22Rv1 (cell line): ENCODE data around the gene ATP2B2.

Source experiments
- H3K27ac ChIP-seq: fragments of 450-650 bp; 2 replicates; pipeline ENCODE4 v1.5.1; 2017
- CTCF ChIP-seq: fragments of 450-650 bp; IDR thresholded peaks from 2 replicates; pipeline ENCODE4 v1.5.1; 2017; ENCODE audit warnings: mild to moderate bottlenecking
- ZFX ChIP-seq: fragments of 450-650 bp; IDR thresholded peaks from 2 replicates; pipeline ENCODE4 v1.6.1; 2017; ENCODE audit warnings: antibody characterized with exemption, borderline replicate concordance

ATP2B2 gene

GRCh38 chr3:10510086-10510742, 4.8 kb upstream of the ATP2B2 start:
- no peak overlapping the region for H3K27ac ChIP-seq
- TF ChIP-seq ZFX (no peak), CTCF (no peak)

DNA sequence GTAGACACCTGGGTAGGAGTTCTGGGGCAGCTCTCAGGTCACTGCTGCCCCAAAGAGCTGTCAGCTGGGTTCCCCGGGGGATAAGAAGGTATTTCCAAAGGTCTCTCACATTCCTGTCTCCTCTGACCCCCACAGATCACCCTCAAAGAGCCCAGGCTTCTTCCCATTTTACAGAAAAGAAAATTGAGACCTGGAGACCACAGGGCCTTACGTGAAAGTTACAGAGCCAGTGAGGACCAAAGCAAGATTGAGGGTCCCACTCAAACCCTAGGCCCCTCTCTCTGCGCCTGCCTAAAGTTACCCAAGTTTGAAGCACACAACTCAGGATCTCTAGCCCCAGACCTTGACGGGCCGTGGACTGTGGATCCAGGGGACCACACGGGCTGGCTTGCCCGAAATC, 3.9 kb upstream of the ATP2B2 start:
- no peak overlapping the region for H3K27ac ChIP-seq
- TF ChIP-seq ZFX (no peak), CTCF (no peak)

DNA sequence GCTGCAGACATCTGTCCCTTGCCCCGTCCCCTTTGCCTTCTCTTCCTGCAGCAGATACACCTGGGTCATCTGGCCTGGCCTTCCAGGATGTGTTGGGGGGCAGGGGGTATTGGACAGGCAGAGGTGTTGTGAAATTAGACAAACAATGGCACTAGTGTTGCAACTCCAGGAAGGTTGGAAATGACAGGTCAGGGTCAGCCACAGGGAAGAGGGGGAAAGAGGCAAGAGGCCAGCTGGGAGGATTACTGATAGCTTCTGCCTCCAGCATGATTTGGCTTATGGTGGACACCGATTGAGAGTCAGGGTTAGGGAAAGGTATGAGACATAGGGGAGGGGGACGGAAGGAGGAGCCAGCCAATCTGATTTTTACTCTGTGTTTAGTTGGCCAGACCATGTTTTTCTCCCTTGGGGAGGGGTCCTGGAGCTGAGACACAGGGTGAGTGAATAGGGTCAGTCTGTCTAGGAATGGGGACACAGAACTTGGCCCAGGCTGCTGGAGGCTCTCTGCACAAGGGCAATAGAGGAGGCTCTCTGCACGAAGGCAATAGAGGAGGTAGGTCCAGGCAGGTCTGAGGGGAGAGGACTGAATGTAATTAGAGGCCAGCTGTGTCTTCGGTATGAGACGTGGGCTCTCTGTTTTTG, 3.4 kb upstream of the ATP2B2 start:
- no peak for TF ChIP-seq CTCF
- TF ChIP-seq ZFX = no peak
- H3K27ac ChIP-seq = no peak overlapping the region

DNA sequence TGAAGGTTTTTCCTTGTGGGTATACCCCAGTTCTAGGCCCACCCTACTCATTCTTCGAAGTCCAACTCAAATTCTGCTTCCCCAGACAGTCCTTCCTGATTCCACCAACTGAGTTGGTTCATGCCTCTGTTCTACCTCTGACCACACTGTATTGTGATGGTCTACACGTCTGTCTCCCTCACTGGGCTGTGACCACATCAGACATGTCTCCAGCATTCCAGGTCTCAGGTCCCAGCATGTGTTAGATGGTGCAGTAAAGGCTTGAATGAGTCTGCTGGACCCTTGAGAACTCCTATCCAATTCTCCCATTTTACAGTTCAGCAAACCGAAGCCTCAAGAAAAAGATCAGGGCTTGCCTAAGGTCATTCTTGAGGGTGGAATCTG, 2.8 kb upstream of the ATP2B2 start:
- no peak for TF ChIP-seq ZFX
- TF ChIP-seq CTCF = no peak
- H3K27ac ChIP-seq = no peak overlapping the region

- TF ChIP-seq CTCF = no peak
- TF ChIP-seq ZFX = no peak
- H3K27ac ChIP-seq = no peak overlapping the region
Measured at GRCh38 chr3:10507331-10507730, 1.9 kb upstream of the ATP2B2 start.

DNA sequence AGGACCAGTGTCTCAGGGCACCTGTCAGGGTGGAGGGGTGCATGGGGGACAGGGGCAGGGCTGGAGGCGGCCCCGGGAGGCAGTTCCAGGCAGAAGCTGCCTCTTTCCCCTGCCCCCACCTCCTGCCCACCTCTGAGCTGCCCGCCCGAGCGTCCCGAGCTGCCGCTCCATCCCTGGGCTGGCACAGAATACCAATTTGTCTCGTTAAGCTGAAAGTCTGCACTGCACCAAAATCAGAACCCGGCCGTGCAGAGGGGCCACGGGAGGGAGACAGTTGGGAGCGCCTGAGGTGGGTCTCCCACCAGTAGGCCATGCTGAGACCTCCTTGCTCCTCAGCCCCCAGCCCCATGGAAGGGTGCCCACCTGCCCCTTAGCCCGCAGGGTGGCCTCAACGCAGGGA, 1.3 kb upstream of the ATP2B2 start:
- TF ChIP-seq ZFX (no peak), CTCF (no peak)

GRCh38 chr3:10505791-10506585, 602 bp upstream of the ATP2B2 start:
- no peak overlapping the region for H3K27ac ChIP-seq
- TF ChIP-seq CTCF = no peak
- TF ChIP-seq ZFX = no peak

More for the DNA sequence above, 1.3 kb upstream of the ATP2B2 start:
- no peak overlapping the region for H3K27ac ChIP-seq
